Measurements from ENCODE around the gene GID8. TPM values are rescaled to one million over a fixed set of nuclear protein-coding genes. Genes with fewer than 3 reads are reported as not detected.

GID8 gene
- total RNA-seq, 2 experiments from 2014 or later, result 39.6 to 46.1 TPM

GRCh38 chr20:62991863-62992262 lies 53.9 kb downstream of the GID8 start:
- no peaks in the 10 kb centered on the region for H3K9me3 ChIP-seq (ENCODE audit: control insufficient read depth in 1 of 2, insufficient read depth in 1 of 2, low read length in 2 of 2)
- intact Hi-C loops (cut with DNase I, micrococcal nuclease), result no loop called here
- peaks cover 0 to 2% of the 10 kb centered on the region in 2 experiments for H3K27me3 ChIP-seq (ENCODE audit: control insufficient read depth in 1 of 2, insufficient read depth in 2 of 2, low read length in 2 of 2)
- Mint-ChIP-seq H3K4me3 (no peak overlapping the region), H3K4me1 (ENCODE audit: low read depth) (no peaks in the 10 kb centered on the region), H3K9me3 (no peaks in the 10 kb centered on the region), H3K27me3 (peaks cover 19% of the 10 kb centered on the region), H3K27ac (no peak overlapping the region), H3K36me3 (ENCODE audit: low read depth) (no peaks in the 10 kb centered on the region)
- H3K4me3 ChIP-seq (ENCODE audit: low read length), result no peak overlapping the region
- CTCF ChIA-PET, result interaction anchor here (1.1 kb wide), 1 partner anchor 19 kb away, joined by 3 read pairs; no protein-coding TSS in a partner anchor
- H3K36me3 ChIP-seq (ENCODE audit: insufficient read depth, low read length), result no peaks in the 10 kb centered on the region
- no peak overlapping the region for H3K27ac ChIP-seq (ENCODE audit: low read depth in 1 of 2, low read length in 2 of 2)
- ATAC-seq (ENCODE audit: poor library complexity) (no peak), DNase-seq (no peak)
- POLR2A ChIA-PET, result no interaction called here
- TF ChIP-seq CTCF (IDR thresholded peaks at IDR 0.05), result no peak
- peaks cover 6% of the 10 kb centered on the region for H3K4me1 ChIP-seq (ENCODE audit: insufficient read depth, low read length)

GRCh38 chr20:62993856-62994494 lies 56.0 kb downstream of the GID8 start:
- no peak overlapping the region for H3K27ac ChIP-seq (ENCODE audit: low read depth in 1 of 2, low read length in 2 of 2)
- no peak for ATAC-seq (ENCODE audit: poor library complexity)
- intact Hi-C loops (cut with DNase I, micrococcal nuclease), result no loop called here
- Mint-ChIP-seq H3K27me3 (peaks cover 27% of the 10 kb centered on the region), H3K4me3 (no peak overlapping the region), H3K4me1 (ENCODE audit: low read depth) (no peaks in the 10 kb centered on the region), H3K36me3 (ENCODE audit: low read depth) (no peaks in the 10 kb centered on the region), H3K9me3 (no peaks in the 10 kb centered on the region), H3K27ac (no peak overlapping the region)
- H3K9me3 ChIP-seq (ENCODE audit: control insufficient read depth in 1 of 2, insufficient read depth in 1 of 2, low read length in 2 of 2), result peaks cover 0 to under 1% of the 10 kb centered on the region in 2 experiments
- POLR2A ChIA-PET, result no interaction called here
- no peaks in the 10 kb centered on the region for H3K36me3 ChIP-seq (ENCODE audit: insufficient read depth, low read length)
- H3K4me1 ChIP-seq (ENCODE audit: insufficient read depth, low read length), result peaks cover 3% of the 10 kb centered on the region
- H3K4me3 ChIP-seq (ENCODE audit: low read length), result no peak overlapping the region
- no peak for DNase-seq
- H3K27me3 ChIP-seq (ENCODE audit: control insufficient read depth in 1 of 2, insufficient read depth in 2 of 2, low read length in 2 of 2), result peaks cover 2 to 3% of the 10 kb centered on the region in 2 experiments
- no peak for TF ChIP-seq CTCF (IDR thresholded peaks at IDR 0.05)
- CTCF ChIA-PET, result no interaction called here

- Mint-ChIP-seq H3K36me3 (ENCODE audit: low read depth) (no peaks in the 10 kb centered on the region), H3K4me3 (no peak overlapping the region), H3K4me1 (ENCODE audit: low read depth) (no peaks in the 10 kb centered on the region), H3K9me3 (no peaks in the 10 kb centered on the region), H3K27me3 (peaks cover 33% of the 10 kb centered on the region), H3K27ac (no peak overlapping the region)
- DNase-seq (no peak), ATAC-seq (ENCODE audit: poor library complexity) (no peak)
- Histone ChIP-seq H3K4me3 (ENCODE audit: low read length) (no peak overlapping the region), H3K36me3 (ENCODE audit: insufficient read depth, low read length) (no peaks in the 10 kb centered on the region), H3K27me3 (ENCODE audit: control insufficient read depth in 1 of 2, insufficient read depth in 2 of 2, low read length in 2 of 2) (peaks cover 2 to 6% of the 10 kb centered on the region in 2 experiments), H3K4me1 (ENCODE audit: insufficient read depth, low read length) (peaks cover 3% of the 10 kb centered on the region), H3K27ac (ENCODE audit: low read depth in 1 of 2, low read length in 2 of 2) (no peak overlapping the region), H3K9me3 (ENCODE audit: control insufficient read depth in 1 of 2, insufficient read depth in 1 of 2, low read length in 2 of 2) (peaks cover 0 to 9% of the 10 kb centered on the region in 2 experiments)
- TF ChIP-seq CTCF (IDR thresholded peaks at IDR 0.05), result no peak
- intact Hi-C loops (cut with DNase I, micrococcal nuclease), result no loop called here
- ChIA-PET CTCF (no interaction called here), POLR2A (no interaction called here)
Observed at GRCh38 chr20:62994869-62995281, 56.9 kb downstream of the GID8 start.

All from CD4-positive, alpha-beta T cell (primary cell).